ENCODE data around the gene CTBP2.

DNA sequence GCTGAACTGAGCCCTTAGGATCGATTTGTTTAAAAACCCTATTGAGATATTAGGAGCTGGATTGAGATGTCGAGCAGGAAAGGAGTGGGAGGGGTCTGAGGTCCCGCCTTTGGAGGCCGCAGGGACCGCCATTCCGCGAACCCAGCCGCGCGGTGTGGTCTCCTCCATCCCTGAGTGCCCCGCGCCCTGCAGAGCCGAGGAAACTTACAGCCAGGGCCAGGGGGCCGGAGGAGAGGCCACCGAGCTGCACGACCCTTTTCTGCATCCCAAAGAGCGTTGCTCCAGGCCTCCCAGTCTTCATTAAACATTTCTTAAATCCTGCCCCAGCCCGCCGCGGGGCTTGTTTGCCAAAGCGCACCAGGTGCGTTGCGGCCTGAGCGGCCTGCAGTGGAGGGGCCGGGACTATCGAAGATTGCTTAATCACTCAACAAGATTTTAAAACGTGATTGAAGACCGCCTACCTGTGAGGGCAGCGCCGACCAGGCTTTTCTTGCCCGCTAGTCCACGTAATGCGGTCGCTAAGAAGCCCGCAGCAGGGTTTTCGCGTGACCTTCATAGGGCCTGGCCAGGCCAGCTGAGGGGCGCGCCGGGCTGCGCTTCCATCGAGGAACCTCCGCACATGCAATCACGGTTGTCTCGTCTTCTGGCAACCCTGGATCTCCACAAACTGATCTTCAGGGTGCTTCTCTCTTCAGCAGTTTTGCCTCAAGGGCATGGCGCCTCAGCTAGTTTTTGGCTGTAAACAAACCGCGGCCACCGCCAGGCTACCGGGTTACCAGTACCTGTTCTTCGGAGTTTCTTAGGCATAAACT, 2.0 kb upstream of the CTBP2 start:
- TF ChIP-seq CTCF (IDR thresholded peaks at IDR 0.05) = no peak
- TF ChIP-seq POLR2A (IDR thresholded peaks at IDR 0.05) = no peak
